ENCODE results near the gene MAP3K12. TPM values are rescaled to one million over a fixed set of nuclear protein-coding genes. Genes with fewer than 3 reads are reported as not detected.

The MAP3K12 gene
- total RNA-seq, 1 donor from 2014 or later, result 17.2 TPM

DNA sequence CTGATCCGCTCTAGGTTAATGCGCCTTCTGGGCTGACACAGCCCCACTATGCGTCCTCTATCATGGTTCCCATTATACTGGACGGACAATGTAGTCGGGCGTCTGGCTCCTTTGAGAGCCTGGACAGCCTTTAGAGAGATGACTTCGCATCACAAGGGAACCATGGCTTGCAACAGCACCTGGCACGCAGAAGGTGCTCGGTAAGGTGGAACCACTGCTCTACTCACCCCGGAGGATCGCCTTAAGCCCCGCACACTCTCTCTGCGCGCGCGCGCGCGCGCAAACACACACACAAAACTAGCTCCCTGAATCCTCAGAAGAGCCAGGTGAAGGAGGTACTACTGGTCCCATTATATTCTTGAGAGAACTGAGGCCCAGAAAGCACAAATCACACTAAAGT, 7.1 kb downstream of the MAP3K12 start:
- Histone ChIP-seq H3K79me2 (ENCODE audit: low read depth) (peaks cover 75% of the 10 kb centered on the region), H3K27ac (peak overlapping the region; percentile 79)
- DNase-seq (ENCODE audit: low spot score), result peak; percentile 51

DNA sequence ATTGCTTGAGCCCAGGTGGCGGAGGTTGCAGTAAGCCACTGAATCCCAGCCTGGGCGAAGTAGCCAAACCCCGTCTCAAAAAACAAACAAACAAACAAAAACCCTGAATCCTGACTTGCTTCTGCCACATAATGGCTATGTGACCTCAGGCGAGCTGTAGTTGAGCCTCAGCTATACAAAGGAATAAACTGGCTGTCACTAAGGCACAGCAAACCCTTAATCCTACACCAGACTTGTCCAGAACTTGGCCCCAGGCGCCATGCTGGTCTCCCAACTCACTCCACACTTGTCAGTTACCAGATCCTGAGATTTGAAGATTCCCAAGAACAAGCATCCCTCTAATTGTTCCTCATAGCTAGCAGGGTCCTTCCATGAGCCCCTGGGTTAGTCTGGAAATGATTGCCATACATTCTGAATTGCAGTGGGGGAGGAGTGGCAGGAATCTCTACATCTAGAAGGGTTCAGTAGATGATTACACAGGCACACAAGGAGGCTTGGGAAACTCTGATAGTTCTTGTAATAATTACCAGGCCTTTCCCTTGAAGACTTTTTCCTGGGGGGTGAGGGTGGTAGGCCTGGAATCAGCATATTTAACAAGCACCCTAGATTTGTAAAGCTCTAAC, 9.9 kb downstream of the MAP3K12 start:
- no peak overlapping the region for H3K9ac ChIP-seq
- H3K4me3 ChIP-seq, result no peak overlapping the region
- Mint-ChIP-seq H3K36me3 (peaks cover 24% of the 10 kb centered on the region), H3K4me3 (no peak overlapping the region), H3K27me3 (ENCODE audit: insufficient read depth, low read depth) (no peaks in the 10 kb centered on the region), H3K4me1 (peaks cover 25% of the 10 kb centered on the region), H3K9me3 (no peaks in the 10 kb centered on the region), H3K27ac (peak overlapping the region; percentile 60)
- no peaks in the 10 kb centered on the region for H3K27me3 ChIP-seq
- TF ChIP-seq, protein P1, sequence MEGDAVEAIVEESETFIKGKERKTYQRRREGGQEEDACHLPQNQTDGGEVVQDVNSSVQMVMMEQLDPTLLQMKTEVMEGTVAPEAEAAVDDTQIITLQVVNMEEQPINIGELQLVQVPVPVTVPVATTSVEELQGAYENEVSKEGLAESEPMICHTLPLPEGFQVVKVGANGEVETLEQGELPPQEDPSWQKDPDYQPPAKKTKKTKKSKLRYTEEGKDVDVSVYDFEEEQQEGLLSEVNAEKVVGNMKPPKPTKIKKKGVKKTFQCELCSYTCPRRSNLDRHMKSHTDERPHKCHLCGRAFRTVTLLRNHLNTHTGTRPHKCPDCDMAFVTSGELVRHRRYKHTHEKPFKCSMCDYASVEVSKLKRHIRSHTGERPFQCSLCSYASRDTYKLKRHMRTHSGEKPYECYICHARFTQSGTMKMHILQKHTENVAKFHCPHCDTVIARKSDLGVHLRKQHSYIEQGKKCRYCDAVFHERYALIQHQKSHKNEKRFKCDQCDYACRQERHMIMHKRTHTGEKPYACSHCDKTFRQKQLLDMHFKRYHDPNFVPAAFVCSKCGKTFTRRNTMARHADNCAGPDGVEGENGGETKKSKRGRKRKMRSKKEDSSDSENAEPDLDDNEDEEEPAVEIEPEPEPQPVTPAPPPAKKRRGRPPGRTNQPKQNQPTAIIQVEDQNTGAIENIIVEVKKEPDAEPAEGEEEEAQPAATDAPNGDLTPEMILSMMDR (IDR thresholded peaks at IDR 0.05), result no peak
- TF ChIP-seq EZH2 (IDR thresholded peaks at IDR 0.05) (no peak), EZH2phosphoT487 (IDR thresholded peaks at IDR 0.05) (no peak)
- peaks cover 48% of the 10 kb centered on the region for H3K79me2 ChIP-seq (ENCODE audit: low read depth)
- H3K27ac ChIP-seq, result no peak overlapping the region
- no peak overlapping the region for H3K4me2 ChIP-seq
- peaks cover 37% of the 10 kb centered on the region for H4K20me1 ChIP-seq (ENCODE audit: low read depth)
- H3K36me3 ChIP-seq, result no peaks in the 10 kb centered on the region
- H3K4me1 ChIP-seq, result peaks cover 23% of the 10 kb centered on the region
- DNase-seq (ENCODE audit: low spot score), result no peak
- H2AFZ ChIP-seq (replicated peaks), result no peak overlapping the region
- no peaks in the 10 kb centered on the region for H3K9me3 ChIP-seq (ENCODE audit: low read depth)
- H3F3A ChIP-seq (ENCODE audit: low read depth), result peaks cover 38% of the 10 kb centered on the region

More for the DNA sequence above, 7.1 kb downstream of the MAP3K12 start:
- no peaks in the 10 kb centered on the region for H3K9me3 ChIP-seq (ENCODE audit: low read depth)
- H3K36me3 ChIP-seq, result no peaks in the 10 kb centered on the region
- H3F3A ChIP-seq (ENCODE audit: low read depth), result peaks cover 50% of the 10 kb centered on the region
- Mint-ChIP-seq H3K9me3 (no peaks in the 10 kb centered on the region), H3K36me3 (peaks cover 14% of the 10 kb centered on the region), H3K4me3 (peak overlapping the region; percentile 87), H3K4me1 (peaks cover 47% of the 10 kb centered on the region), H3K27ac (peak overlapping the region; percentile 96), H3K27me3 (ENCODE audit: insufficient read depth, low read depth) (no peaks in the 10 kb centered on the region)
- peaks cover 19% of the 10 kb centered on the region for H4K20me1 ChIP-seq (ENCODE audit: low read depth)
- H3K27me3 ChIP-seq, result no peaks in the 10 kb centered on the region
- peak overlapping the region; percentile 78 for H3K4me2 ChIP-seq
- no peak overlapping the region for H2AFZ ChIP-seq (replicated peaks)
- peak overlapping the region; percentile 48 for H3K4me3 ChIP-seq
- peaks cover 43% of the 10 kb centered on the region for H3K4me1 ChIP-seq
- no peak overlapping the region for H3K9ac ChIP-seq
- no peak for TF ChIP-seq EZH2phosphoT487 (IDR thresholded peaks at IDR 0.05)
- TF ChIP-seq EZH2 (IDR thresholded peaks at IDR 0.05), result no peak
- TF ChIP-seq, protein P1 (IDR thresholded peaks at IDR 0.05), result no peak

DNA sequence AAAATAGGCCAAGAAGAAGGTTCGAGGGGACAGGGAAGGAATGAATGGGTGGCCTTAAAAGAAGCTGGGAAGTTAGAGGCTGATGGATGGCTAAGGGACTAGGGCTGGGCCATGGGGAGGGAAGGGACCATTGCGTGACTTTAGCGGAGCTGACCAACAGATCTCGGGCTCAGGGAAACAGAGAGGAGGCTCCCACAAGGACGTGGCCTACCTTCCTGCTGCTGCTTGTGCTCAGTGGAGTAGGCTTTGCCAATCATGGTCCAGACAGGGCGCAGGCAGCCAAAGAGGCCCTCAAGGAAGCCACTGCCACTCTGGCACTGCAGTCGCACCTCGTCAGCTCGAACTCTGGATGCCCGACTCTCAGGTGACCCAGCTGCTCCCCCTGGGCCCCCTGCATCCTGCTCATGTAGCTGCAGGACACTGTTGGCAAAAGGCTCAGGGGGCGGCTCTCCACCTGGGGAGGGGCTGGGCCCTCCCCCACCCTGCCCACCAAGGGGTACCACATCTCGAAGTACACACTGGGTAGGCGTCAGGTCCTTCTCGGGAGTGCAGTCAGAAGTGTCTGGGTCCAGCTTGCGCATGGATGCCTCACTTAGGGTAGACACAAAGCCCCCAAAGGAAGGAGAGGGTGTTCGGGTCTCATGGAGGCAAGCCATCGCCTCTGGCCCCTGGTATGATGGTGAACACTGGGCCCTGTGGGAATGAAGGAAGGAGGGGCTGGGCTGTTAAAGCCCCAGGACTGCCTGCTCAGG, 12.3 kb downstream of the MAP3K12 start:
- Histone ChIP-seq H3K36me3 (no peaks in the 10 kb centered on the region), H3K9ac (no peak overlapping the region), H3K4me3 (no peak overlapping the region), H3K27me3 (no peaks in the 10 kb centered on the region), H3K4me1 (peaks cover 13% of the 10 kb centered on the region), H2AFZ (replicated peaks) (no peak overlapping the region), H3K9me3 (ENCODE audit: low read depth) (no peaks in the 10 kb centered on the region), H4K20me1 (ENCODE audit: low read depth) (peaks cover 60% of the 10 kb centered on the region), H3F3A (ENCODE audit: low read depth) (peaks cover 39% of the 10 kb centered on the region), H3K4me2 (no peak overlapping the region), H3K79me2 (ENCODE audit: low read depth) (peaks cover 38% of the 10 kb centered on the region), H3K27ac (peak overlapping the region; percentile 58)
- DNase-seq (ENCODE audit: low spot score), result no peak
- peak overlapping the region; percentile 33 for H3K27ac Mint-ChIP-seq
- H3K27me3 Mint-ChIP-seq (ENCODE audit: insufficient read depth, low read depth), result no peaks in the 10 kb centered on the region
- H3K4me3 Mint-ChIP-seq, result no peak overlapping the region
- peaks cover 40% of the 10 kb centered on the region for H3K36me3 Mint-ChIP-seq
- peaks cover 13% of the 10 kb centered on the region for H3K4me1 Mint-ChIP-seq
- no peaks in the 10 kb centered on the region for H3K9me3 Mint-ChIP-seq
- TF ChIP-seq EZH2 (IDR thresholded peaks at IDR 0.05) (no peak), EZH2phosphoT487 (IDR thresholded peaks at IDR 0.05) (no peak)
- TF ChIP-seq, protein P1 (IDR thresholded peaks at IDR 0.05), result no peak

All from neural progenitor cell (in vitro differentiated cells).